ENCODE measurements around the gene SLC7A5.
A peak's percentile ranks its signal among the peaks of the same experiment; 100 is the strongest.

- TF ChIP-seq CTCF (IDR thresholded peaks at IDR 0.05) (no peak), EP300 (IDR thresholded peaks at IDR 0.05) (no peak), POLR2AphosphoS2 (conservative IDR thresholded peaks at IDR 0.05; ENCODE audit: low read length) (peak; percentile 91), HES2 (IDR thresholded peaks at IDR 0.05) (no peak), GATA3 (IDR thresholded peaks at IDR 0.05; ENCODE audit: borderline replicate concordance) (no peak), CHD4 (IDR thresholded peaks at IDR 0.05; ENCODE audit: borderline replicate concordance) (no peak), RNF2 (IDR thresholded peaks at IDR 0.05; ENCODE audit: borderline replicate concordance, low read depth) (no peak)
- TF ChIP-seq, protein P1, sequence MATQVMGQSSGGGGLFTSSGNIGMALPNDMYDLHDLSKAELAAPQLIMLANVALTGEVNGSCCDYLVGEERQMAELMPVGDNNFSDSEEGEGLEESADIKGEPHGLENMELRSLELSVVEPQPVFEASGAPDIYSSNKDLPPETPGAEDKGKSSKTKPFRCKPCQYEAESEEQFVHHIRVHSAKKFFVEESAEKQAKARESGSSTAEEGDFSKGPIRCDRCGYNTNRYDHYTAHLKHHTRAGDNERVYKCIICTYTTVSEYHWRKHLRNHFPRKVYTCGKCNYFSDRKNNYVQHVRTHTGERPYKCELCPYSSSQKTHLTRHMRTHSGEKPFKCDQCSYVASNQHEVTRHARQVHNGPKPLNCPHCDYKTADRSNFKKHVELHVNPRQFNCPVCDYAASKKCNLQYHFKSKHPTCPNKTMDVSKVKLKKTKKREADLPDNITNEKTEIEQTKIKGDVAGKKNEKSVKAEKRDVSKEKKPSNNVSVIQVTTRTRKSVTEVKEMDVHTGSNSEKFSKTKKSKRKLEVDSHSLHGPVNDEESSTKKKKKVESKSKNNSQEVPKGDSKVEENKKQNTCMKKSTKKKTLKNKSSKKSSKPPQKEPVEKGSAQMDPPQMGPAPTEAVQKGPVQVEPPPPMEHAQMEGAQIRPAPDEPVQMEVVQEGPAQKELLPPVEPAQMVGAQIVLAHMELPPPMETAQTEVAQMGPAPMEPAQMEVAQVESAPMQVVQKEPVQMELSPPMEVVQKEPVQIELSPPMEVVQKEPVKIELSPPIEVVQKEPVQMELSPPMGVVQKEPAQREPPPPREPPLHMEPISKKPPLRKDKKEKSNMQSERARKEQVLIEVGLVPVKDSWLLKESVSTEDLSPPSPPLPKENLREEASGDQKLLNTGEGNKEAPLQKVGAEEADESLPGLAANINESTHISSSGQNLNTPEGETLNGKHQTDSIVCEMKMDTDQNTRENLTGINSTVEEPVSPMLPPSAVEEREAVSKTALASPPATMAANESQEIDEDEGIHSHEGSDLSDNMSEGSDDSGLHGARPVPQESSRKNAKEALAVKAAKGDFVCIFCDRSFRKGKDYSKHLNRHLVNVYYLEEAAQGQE (IDR thresholded peaks at IDR 0.05) = no peak
These were observed 50.7 kb downstream of the SLC7A5 start for GRCh38 chr16:87818533-87819161.

All from A549 (cell line).